Neural cell (in vitro differentiated cells): ENCODE measurements around the gene MMGT1. TPM values are rescaled to one million over a fixed set of nuclear protein-coding genes. Genes with fewer than 3 reads are reported as not detected.

Experiments used
- H2AFZ ChIP-seq: fragments of 200-600, 300-800 bp; sonication (generic), shearing (Covaris generic); 2 replicates; pipeline ENCODE4 v1.6.0; 2014; ENCODE audit warnings: low read depth, mild to moderate bottlenecking, antibody characterized with exemption, low read length, moderate library complexity
- H3F3A ChIP-seq: fragments of 200-600 bp; shearing (Covaris generic); 2 replicates; pipeline ENCODE4 v1.6.1; 2016; ENCODE audit warnings: mild to moderate bottlenecking, moderate library complexity, mixed read lengths, antibody characterized with exemption, low read length; ENCODE audit not compliant: insufficient read depth, poor library complexity, severe bottlenecking
- H3K27ac ChIP-seq: fragments of 200-600, 300-800 bp; sonication (generic), shearing (Covaris generic); 2 replicates; pipeline ENCODE4 v1.5.1; 2014; ENCODE audit warnings: mild to moderate bottlenecking, low read length, moderate library complexity
- H3K27me3 ChIP-seq: fragments of 300-800, 200-600 bp; sonication (generic), shearing (Covaris generic); 2 replicates; pipeline ENCODE4 v1.6.0; 2014; ENCODE audit warnings: mild to moderate bottlenecking, low read depth, low read length, moderate library complexity; ENCODE audit not compliant: insufficient read depth
- H3K36me3 ChIP-seq: fragments of 300-800, 200-600 bp; sonication (generic), shearing (Covaris generic); 2 replicates; pipeline ENCODE4 v1.5.1; 2014; ENCODE audit warnings: mild to moderate bottlenecking, antibody characterized with exemption, low read length, moderate library complexity; ENCODE audit not compliant: insufficient read depth
- H3K4me2 ChIP-seq: fragments of 300-800, 200-600 bp; sonication (generic), shearing (Covaris generic); 2 replicates; pipeline ENCODE4 v1.6.0; 2014; ENCODE audit warnings: mild to moderate bottlenecking, low read length
- H3K4me3 ChIP-seq: fragments of 300-800, 200-600 bp; sonication (generic), shearing (Covaris generic); 2 replicates; pipeline ENCODE4 v1.5.1; 2014; ENCODE audit warnings: mild to moderate bottlenecking, low read length, moderate library complexity
- H3K79me2 ChIP-seq: fragments of 200-600 bp; shearing (Covaris generic); replicated peaks from 2 replicates; pipeline ENCODE4 v1.6.0; 2014; ENCODE audit warnings: mild to moderate bottlenecking, low read length, moderate library complexity; ENCODE audit not compliant: insufficient read depth
- H3K9ac ChIP-seq: fragments of 300-800, 200-600 bp; sonication (generic), shearing (Covaris generic); 2 replicates; pipeline ENCODE4 v1.6.1; 2016; ENCODE audit warnings: mild to moderate bottlenecking, low read length, mixed read lengths
- H3K9me2 ChIP-seq: fragments of 200-600 bp; shearing (Covaris generic); 2 replicates; pipeline ENCODE4 v1.6.1; 2016; ENCODE audit warnings: mild to moderate bottlenecking, low read length, mixed read lengths; ENCODE audit not compliant: insufficient read depth
- H3K9me3 ChIP-seq: fragments of 200-600, 300-800 bp; sonication (generic), shearing (Covaris generic); 2 replicates; pipeline ENCODE4 v1.6.1; 2016; ENCODE audit warnings: mild to moderate bottlenecking, mixed run types, low read length, moderate library complexity, mixed read lengths
- H4K20me1 ChIP-seq: fragments of 200-600 bp; shearing (Covaris generic); 2 replicates; pipeline ENCODE4 v1.6.1; 2016; ENCODE audit warnings: mild to moderate bottlenecking, mixed run types; ENCODE audit not compliant: insufficient read depth
- EP300 ChIP-seq: fragments of 450-650 bp; conservative IDR thresholded peaks from 2 replicates; pipeline ENCODE4 v1.6.1; 2014; ENCODE audit warnings: antibody characterized with exemption, mild to moderate bottlenecking, moderate library complexity; ENCODE audit not compliant: poor library complexity, severe bottlenecking
- EZH2 ChIP-seq: fragments of 200-600, 300-800 bp; shearing (Covaris generic), sonication (generic); IDR thresholded peaks from 2 replicates; pipeline ENCODE4 v1.6.1; 2014; ENCODE audit warnings: antibody characterized with exemption, low read length, borderline replicate concordance, mild to moderate bottlenecking; ENCODE audit not compliant: insufficient read depth, poor library complexity, severe bottlenecking
- MXI1 ChIP-seq: fragments of 450-650 bp; conservative IDR thresholded peaks from 2 replicates; pipeline ENCODE4 v1.6.1; 2014; ENCODE audit warnings: antibody characterized with exemption, mild to moderate bottlenecking; ENCODE audit not compliant: poor library complexity, severe bottlenecking
- POLR2AphosphoS5 ChIP-seq: IDR thresholded peaks from 2 replicates; pipeline ENCODE4 v1.6.1; 2012
- RAD21 ChIP-seq: fragments of 450-650 bp; conservative IDR thresholded peaks from 2 replicates; pipeline ENCODE4 v1.6.1; 2014; ENCODE audit warnings: antibody characterized with exemption, mild to moderate bottlenecking, moderate library complexity
- SMC3 ChIP-seq: fragments of 450-650 bp; conservative IDR thresholded peaks from 2 replicates; pipeline ENCODE4 v1.6.1; 2014; ENCODE audit warnings: antibody characterized with exemption, mild to moderate bottlenecking, moderate library complexity; ENCODE audit not compliant: poor library complexity
- TAF1 ChIP-seq: IDR thresholded peaks from 2 replicates; pipeline ENCODE4 v1.6.1; 2012; ENCODE audit warnings: low read depth
- polyA plus RNA-seq: library from polyadenylated mRNA; depleted of rRNA; stranded (reverse); fragments of >200 nt; gene quantifications from 2 replicates; pipeline ENCODE4 v1.2.3, GENCODE V29; 2014
- TF ChIP-seq, protein P1 (sequence below): fragments of 450-650 bp; IDR thresholded peaks from 2 replicates; pipeline ENCODE4 v1.5.1; 2014; ENCODE audit warnings: antibody characterized with exemption, mild to moderate bottlenecking, moderate library complexity; ENCODE audit not compliant: poor library complexity, severe bottlenecking
- TF ChIP-seq, protein P2 (sequence below): IDR thresholded peaks from 2 replicates; pipeline ENCODE4 v1.6.1; 2012; ENCODE audit warnings: borderline replicate concordance

The MMGT1 gene
- polyA plus RNA-seq, 1 donor from 2014 or later: 17.5 TPM

GRCh38 chrX:135974279-135974856 lies 580 bp upstream of the MMGT1 start:
- Histone ChIP-seq H3K27ac (peak overlapping the region; percentile 45), H3K9ac (peak overlapping the region; percentile 34), H3K79me2 (peaks cover 21% of the 10 kb centered on the region), H3K36me3 (no peaks in the 10 kb centered on the region), H3K9me3 (no peaks in the 10 kb centered on the region), H3K4me2 (no peak overlapping the region), H3F3A (no peaks in the 10 kb centered on the region), H2AFZ (no peak overlapping the region), H3K9me2 (no peaks in the 10 kb centered on the region), H3K27me3 (no peaks in the 10 kb centered on the region), H3K4me3 (peak overlapping the region; percentile 61), H4K20me1 (no peaks in the 10 kb centered on the region)
- no peak for TF ChIP-seq EP300
- TF ChIP-seq, protein P1, sequence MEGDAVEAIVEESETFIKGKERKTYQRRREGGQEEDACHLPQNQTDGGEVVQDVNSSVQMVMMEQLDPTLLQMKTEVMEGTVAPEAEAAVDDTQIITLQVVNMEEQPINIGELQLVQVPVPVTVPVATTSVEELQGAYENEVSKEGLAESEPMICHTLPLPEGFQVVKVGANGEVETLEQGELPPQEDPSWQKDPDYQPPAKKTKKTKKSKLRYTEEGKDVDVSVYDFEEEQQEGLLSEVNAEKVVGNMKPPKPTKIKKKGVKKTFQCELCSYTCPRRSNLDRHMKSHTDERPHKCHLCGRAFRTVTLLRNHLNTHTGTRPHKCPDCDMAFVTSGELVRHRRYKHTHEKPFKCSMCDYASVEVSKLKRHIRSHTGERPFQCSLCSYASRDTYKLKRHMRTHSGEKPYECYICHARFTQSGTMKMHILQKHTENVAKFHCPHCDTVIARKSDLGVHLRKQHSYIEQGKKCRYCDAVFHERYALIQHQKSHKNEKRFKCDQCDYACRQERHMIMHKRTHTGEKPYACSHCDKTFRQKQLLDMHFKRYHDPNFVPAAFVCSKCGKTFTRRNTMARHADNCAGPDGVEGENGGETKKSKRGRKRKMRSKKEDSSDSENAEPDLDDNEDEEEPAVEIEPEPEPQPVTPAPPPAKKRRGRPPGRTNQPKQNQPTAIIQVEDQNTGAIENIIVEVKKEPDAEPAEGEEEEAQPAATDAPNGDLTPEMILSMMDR: no peak
- no peak for TF ChIP-seq TAF1
- TF ChIP-seq MXI1: no peak
- TF ChIP-seq EZH2: no peak
- TF ChIP-seq SMC3: no peak
- no peak for TF ChIP-seq RAD21
- no peak for TF ChIP-seq POLR2AphosphoS5
- TF ChIP-seq, protein P2, sequence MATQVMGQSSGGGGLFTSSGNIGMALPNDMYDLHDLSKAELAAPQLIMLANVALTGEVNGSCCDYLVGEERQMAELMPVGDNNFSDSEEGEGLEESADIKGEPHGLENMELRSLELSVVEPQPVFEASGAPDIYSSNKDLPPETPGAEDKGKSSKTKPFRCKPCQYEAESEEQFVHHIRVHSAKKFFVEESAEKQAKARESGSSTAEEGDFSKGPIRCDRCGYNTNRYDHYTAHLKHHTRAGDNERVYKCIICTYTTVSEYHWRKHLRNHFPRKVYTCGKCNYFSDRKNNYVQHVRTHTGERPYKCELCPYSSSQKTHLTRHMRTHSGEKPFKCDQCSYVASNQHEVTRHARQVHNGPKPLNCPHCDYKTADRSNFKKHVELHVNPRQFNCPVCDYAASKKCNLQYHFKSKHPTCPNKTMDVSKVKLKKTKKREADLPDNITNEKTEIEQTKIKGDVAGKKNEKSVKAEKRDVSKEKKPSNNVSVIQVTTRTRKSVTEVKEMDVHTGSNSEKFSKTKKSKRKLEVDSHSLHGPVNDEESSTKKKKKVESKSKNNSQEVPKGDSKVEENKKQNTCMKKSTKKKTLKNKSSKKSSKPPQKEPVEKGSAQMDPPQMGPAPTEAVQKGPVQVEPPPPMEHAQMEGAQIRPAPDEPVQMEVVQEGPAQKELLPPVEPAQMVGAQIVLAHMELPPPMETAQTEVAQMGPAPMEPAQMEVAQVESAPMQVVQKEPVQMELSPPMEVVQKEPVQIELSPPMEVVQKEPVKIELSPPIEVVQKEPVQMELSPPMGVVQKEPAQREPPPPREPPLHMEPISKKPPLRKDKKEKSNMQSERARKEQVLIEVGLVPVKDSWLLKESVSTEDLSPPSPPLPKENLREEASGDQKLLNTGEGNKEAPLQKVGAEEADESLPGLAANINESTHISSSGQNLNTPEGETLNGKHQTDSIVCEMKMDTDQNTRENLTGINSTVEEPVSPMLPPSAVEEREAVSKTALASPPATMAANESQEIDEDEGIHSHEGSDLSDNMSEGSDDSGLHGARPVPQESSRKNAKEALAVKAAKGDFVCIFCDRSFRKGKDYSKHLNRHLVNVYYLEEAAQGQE: no peak

GRCh38 chrX:135973025-135973547 lies 702 bp downstream of the MMGT1 start:
- Histone ChIP-seq H3K36me3 (no peaks in the 10 kb centered on the region), H3K27me3 (no peaks in the 10 kb centered on the region), H3K4me3 (peak overlapping the region; percentile 84), H3K9me3 (no peaks in the 10 kb centered on the region), H3F3A (no peaks in the 10 kb centered on the region), H3K9ac (peak overlapping the region; percentile 81), H3K9me2 (no peaks in the 10 kb centered on the region), H4K20me1 (no peaks in the 10 kb centered on the region), H3K4me2 (peak overlapping the region; percentile 65), H2AFZ (peak overlapping the region; percentile 69), H3K27ac (peak overlapping the region; percentile 94), H3K79me2 (peaks cover 21% of the 10 kb centered on the region)
- no peak for TF ChIP-seq MXI1
- peak; percentile 7 for TF ChIP-seq RAD21
